Activated CD8-positive, alpha-beta T cell treated with anti-CD3 and anti-CD28 coated beads, Interleukin-2, amount 10 ng/mL, durations not matched to agents 7 days and 5 days (primary cell): ENCODE measurements around the gene PDE10A. TPM values are rescaled to one million over a fixed set of nuclear protein-coding genes. Genes with fewer than 3 reads are reported as not detected.
"Not testable (repeated sequence)": the region's sequence is repeated elsewhere in the genome, so short reads cannot be mapped to it uniquely, and the experiment has no call there.

Source experiments
- ATAC-seq: fragments of 150-1000 bp; cut with Tn5 transposase; one replicate; pipeline ENCODE4 v1.10.0; 2021; ENCODE audit warnings: moderate library complexity
- CTCF ChIA-PET: fragments of 350-600 bp; sonication (Branson Sonifier 250); formaldehyde crosslinking; loops from one replicate; lab custom pipeline; 2021; ENCODE audit warnings: antibody characterized with exemption; lab: Charles Lee
- POLR2A ChIA-PET: fragments of 350-600 bp; sonication (Branson Sonifier 250); formaldehyde crosslinking; loops from one replicate; lab custom pipeline; 2021; ENCODE audit warnings: antibody characterized with exemption; lab: Charles Lee
- DNase-seq: peaks from one replicate; pipeline ENCODE4 v3.0.0-alpha.2; 2020
- H3K27ac Mint-ChIP-seq: one replicate; pipeline ENCODE4 v1.8.0; 2021; ENCODE audit warnings: mild to moderate bottlenecking, mixed read lengths
- H3K27me3 Mint-ChIP-seq: one replicate; pipeline ENCODE4 v1.8.0; 2021; ENCODE audit warnings: low read depth, mixed read lengths
- H3K36me3 Mint-ChIP-seq: one replicate; pipeline ENCODE4 v1.8.0; 2021; ENCODE audit warnings: low read depth, mixed read lengths
- H3K4me1 Mint-ChIP-seq: one replicate; pipeline ENCODE4 v1.8.0; 2021; ENCODE audit warnings: low read depth, mixed read lengths
- H3K4me3 Mint-ChIP-seq: one replicate; pipeline ENCODE4 v1.8.0; 2021; ENCODE audit warnings: mild to moderate bottlenecking, mixed read lengths
- H3K9me3 Mint-ChIP-seq: one replicate; pipeline ENCODE4 v1.8.0; 2022; ENCODE audit warnings: mixed read lengths; ENCODE audit not compliant: insufficient read depth
- total RNA-seq, 2 experiments: library from RNA; stranded (reverse); gene quantifications; one replicate each; pipeline ENCODE4 v1.2.3, GENCODE V29; 2021

PDE10A gene
- total RNA-seq, 2 experiments from 2014 or later = not detected

DNA sequence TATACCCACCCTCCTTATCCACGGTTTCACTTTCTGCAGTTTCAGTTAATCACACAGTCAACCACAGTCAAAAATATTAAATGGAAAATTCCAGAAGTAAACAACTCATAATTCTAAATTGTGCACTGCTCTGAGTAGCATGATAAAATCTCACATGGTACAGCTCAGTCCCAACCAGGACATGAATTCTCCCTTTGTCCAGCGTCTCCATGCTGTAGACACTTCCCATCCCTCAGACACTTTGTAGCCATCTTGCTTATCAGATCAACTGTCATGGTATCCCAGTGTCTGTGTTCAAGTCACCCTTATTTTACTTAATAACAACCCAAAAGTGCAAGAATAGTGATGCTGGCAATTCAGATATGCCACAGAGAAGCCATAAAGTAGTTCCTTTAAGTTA is 94.7 kb downstream of the PDE10A start:
- CTCF ChIA-PET = no interaction called here
- DNase-seq (no peak), ATAC-seq (no peak)
- H3K36me3 Mint-ChIP-seq = no peaks in the 10 kb centered on the region
- POLR2A ChIA-PET = no interaction called here
- H3K27me3 Mint-ChIP-seq = no peaks in the 10 kb centered on the region
- no peak overlapping the region for H3K4me3 Mint-ChIP-seq
- peaks cover 4% of the 10 kb centered on the region for H3K9me3 Mint-ChIP-seq
- H3K4me1 Mint-ChIP-seq = no peaks in the 10 kb centered on the region
- no peak overlapping the region for H3K27ac Mint-ChIP-seq

DNA sequence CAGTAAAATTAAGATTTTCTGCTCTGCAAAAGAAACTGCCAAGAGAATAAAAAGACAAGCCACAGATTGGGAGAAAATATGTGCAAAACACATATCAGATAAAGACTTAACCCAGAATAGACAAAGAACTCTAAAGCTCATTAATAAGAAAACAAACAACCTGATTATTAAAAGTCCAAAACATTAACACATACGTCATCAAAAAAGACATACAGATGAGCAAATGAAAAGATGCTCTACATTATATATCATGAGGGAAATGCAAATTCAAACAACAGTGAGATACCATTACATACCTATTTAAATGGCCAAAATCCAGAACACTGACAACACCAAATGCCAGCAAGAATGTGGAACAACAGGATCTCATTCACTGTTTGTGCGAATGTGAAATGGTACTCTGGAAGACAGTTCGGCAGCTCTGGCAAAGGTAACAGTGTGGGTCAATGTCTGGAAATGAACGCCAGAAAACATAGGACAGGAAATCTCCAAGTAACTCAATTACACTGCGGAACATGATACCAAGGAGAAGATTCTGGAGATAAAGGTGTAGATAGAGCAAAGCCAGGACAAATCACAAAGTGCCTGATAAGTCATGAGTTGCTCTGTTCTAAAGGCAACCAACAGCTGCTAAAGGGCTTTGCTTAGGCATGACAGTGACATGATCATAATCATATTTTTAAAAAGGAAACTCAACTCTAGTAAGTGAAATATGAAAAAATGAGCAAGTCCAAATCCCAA is 96.8 kb downstream of the PDE10A start:
- no peak overlapping the region for H3K27ac Mint-ChIP-seq
- ATAC-seq (no peak), DNase-seq (no peak)
- CTCF ChIA-PET = no interaction called here
- H3K36me3 Mint-ChIP-seq = no peaks in the 10 kb centered on the region
- H3K4me3 Mint-ChIP-seq = no peak overlapping the region
- POLR2A ChIA-PET = no interaction called here
- no peaks in the 10 kb centered on the region for H3K27me3 Mint-ChIP-seq
- H3K9me3 Mint-ChIP-seq = peaks cover 4% of the 10 kb centered on the region
- H3K4me1 Mint-ChIP-seq = no peaks in the 10 kb centered on the region

DNA sequence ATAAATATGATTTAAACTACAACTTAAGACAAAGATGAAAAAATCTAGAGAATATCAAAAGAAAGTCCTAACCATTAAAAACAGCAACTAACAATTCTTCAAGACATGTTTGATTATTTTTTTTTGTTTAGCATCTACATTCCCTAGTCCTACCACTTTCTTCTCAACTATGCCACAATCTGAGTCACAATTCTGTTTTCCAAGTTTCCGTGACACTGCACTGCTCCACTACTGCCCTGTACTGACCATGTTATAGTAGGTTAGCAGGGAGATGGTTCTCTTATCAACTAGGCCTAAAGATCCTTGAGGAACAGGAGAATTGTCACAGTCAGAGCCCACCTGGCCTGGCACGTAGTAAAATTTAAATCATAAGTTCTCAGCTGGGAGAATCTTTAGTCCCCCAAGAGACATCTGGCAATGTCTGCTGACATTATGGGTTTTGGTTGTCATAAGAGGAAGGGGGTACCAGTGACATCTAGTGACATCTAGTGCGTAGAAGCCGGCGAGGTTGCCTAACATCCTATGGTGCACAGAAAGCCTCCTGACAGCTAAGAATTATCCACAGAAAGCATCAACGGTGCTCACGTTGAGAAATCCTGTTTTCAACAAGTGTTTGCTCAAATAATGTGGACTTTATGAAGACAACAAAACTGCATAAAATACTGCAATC is 100.5 kb downstream of the PDE10A start:
- Mint-ChIP-seq H3K4me3 (no peak overlapping the region), H3K27ac (no peak overlapping the region), H3K27me3 (no peaks in the 10 kb centered on the region), H3K36me3 (no peaks in the 10 kb centered on the region), H3K4me1 (no peaks in the 10 kb centered on the region), H3K9me3 (peaks cover 4% of the 10 kb centered on the region)
- POLR2A ChIA-PET = no interaction called here
- CTCF ChIA-PET = no interaction called here
- DNase-seq (no peak), ATAC-seq (no peak)

DNA sequence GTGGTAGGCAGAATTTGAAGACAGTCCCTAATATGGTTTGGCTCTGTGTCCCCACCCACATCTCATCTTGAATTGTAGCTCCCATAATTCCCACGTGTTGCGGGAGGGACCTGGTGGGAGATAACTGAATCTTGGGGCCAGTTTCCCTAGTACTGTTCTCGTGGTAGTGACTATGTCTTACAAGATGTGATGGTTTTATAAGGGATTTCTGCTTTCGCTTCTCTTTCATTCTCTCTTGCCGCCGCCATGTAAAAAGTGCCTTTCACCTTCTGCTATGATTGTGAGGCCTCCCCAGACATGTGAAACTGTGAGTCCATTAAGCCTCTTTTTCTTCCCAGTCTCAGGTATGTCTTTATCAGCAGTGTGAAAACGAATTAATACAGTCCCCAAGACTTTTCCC is 103.4 kb downstream of the PDE10A start:
- ChIA-PET CTCF (no interaction called here), POLR2A (no interaction called here)
- no peak for ATAC-seq
- no peaks in the 10 kb centered on the region for H3K4me1 Mint-ChIP-seq
- H3K4me3 Mint-ChIP-seq = no peak overlapping the region
- DNase-seq = no peak
- H3K27ac Mint-ChIP-seq = no peak overlapping the region
- no peaks in the 10 kb centered on the region for H3K27me3 Mint-ChIP-seq
- peaks cover under 1% of the 10 kb centered on the region for H3K9me3 Mint-ChIP-seq
- no peaks in the 10 kb centered on the region for H3K36me3 Mint-ChIP-seq

DNA sequence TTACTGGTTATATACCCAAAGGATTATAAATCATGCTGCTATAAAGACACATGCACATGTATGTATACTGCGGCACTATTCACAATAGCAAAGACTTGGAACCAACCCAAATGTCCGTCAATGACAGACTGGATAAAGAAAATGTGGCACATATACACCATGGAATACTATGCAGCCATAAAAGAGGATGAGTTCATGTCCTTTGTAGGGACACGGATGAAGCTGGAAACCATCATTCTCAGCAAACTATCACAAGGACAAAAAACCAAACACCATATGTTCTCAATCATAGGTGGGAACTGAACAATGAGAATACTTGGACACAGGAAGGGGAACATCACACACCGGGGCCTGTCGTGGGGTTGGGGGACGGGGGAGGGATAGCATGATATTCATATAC is 104.9 kb downstream of the PDE10A start:
- POLR2A ChIA-PET, H3K4me3 Mint-ChIP-seq, ATAC-seq, H3K27me3 Mint-ChIP-seq, H3K4me1 Mint-ChIP-seq, CTCF ChIA-PET, DNase-seq, H3K27ac Mint-ChIP-seq, H3K9me3 Mint-ChIP-seq, H3K36me3 Mint-ChIP-seq: not testable (repeated sequence)

DNA sequence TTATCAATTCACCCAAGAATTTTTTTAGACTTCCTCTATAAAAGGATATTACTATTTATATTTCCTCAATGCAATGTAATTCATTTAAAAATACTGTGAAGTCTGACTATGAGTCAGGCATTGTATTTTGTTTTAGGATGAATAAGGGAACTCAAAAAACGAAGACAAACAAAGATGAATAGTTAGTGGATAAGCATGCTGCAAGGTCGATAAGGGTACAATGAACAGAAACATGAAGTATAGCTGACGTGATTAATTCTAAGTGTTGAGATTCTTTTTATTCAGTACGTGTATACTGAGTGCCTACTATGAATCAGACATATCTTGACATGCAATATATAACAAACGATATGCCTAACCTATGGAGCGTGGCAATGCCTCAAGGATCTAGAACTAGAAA is 105.4 kb downstream of the PDE10A start:
- POLR2A ChIA-PET = no interaction called here
- no peaks in the 10 kb centered on the region for H3K9me3 Mint-ChIP-seq
- CTCF ChIA-PET = no interaction called here
- no peaks in the 10 kb centered on the region for H3K4me1 Mint-ChIP-seq
- ATAC-seq = no peak
- DNase-seq = no peak
- no peaks in the 10 kb centered on the region for H3K36me3 Mint-ChIP-seq
- H3K27ac Mint-ChIP-seq = no peak overlapping the region
- H3K27me3 Mint-ChIP-seq = no peaks in the 10 kb centered on the region
- H3K4me3 Mint-ChIP-seq = no peak overlapping the region

DNA sequence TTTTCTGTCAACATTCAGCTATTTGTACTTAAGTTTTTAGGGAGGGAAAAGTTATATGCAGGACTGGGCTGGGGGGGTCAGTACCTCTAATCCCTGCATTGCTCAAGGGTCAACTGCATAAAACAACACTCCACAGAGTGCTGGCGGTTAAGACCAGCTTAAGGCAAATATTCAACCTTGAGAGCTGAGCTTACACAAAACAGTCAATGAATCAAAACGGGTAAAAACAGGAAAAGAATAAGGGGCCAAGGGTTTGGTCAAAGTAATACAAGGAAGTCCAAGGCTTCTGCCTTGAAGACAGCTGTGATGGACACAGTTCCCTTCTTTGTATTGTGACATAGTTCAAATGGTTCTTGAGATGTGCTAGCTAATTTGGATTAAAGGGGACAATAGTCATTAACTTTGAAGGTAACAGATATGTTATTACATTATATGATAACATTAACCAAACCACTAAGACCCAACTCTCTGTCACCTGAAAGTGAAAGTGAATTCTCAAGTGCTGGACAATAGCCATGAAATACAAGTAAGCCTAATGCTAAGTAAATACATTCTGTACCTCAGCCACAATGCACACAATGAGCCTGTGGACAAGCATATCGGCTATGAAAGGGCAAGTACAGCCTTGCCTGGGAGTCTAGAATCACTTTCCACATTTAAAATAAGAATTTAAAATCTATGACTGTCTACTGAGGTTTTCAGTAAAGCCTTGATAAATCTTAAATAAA is 106.8 kb downstream of the PDE10A start:
- H3K4me1 Mint-ChIP-seq = no peaks in the 10 kb centered on the region
- DNase-seq = no peak
- H3K4me3 Mint-ChIP-seq = no peak overlapping the region
- no peak overlapping the region for H3K27ac Mint-ChIP-seq
- ATAC-seq = no peak
- CTCF ChIA-PET = no interaction called here
- POLR2A ChIA-PET = no interaction called here
- no peaks in the 10 kb centered on the region for H3K27me3 Mint-ChIP-seq
- H3K36me3 Mint-ChIP-seq = no peaks in the 10 kb centered on the region
- no peaks in the 10 kb centered on the region for H3K9me3 Mint-ChIP-seq

DNA sequence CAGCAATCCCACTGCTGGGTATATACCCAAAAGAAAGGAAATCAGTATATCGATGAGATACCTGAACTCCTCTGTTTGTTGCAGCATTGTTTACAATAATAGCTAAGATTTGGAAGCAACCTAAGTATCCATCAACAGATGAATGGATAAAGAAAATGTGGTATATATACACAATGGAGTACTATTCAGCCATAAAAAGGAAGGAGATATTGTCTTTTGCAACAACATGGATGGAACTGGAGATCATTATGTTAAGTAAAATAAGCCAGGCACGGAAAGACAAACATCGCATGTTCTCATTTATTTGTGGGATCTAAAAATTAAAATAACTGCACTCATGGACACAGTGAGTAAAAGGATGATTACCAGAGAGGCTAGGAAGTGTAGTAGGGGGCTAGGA is 108.4 kb downstream of the PDE10A start:
- H3K4me3 Mint-ChIP-seq, H3K9me3 Mint-ChIP-seq, CTCF ChIA-PET, POLR2A ChIA-PET, DNase-seq, H3K27ac Mint-ChIP-seq, H3K36me3 Mint-ChIP-seq, H3K27me3 Mint-ChIP-seq, H3K4me1 Mint-ChIP-seq, ATAC-seq: not testable (repeated sequence)

DNA sequence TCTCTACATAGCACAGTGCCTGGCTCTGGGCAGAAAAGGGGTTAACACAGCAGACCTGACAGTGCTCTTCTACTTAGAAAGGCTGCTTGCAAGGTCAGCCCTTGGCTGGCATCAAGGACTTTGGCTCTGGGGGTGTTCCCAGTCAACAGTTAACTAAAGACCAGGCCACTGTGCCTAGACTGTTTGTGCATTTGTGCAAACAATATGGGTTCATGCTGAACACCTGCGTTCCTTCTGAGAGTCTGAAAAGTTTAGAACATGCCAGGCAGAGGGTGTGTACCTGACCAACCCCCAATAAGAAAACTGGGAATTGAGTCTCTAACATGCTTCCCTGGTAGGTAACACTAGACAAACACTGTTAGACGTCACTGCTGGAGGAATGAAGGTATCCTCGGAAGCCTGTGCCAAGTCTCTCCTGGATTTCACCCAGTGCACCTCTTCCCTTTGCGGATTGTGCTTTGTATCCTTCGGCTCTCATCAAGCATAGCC is 110.7 kb downstream of the PDE10A start:
- Mint-ChIP-seq H3K36me3 (no peaks in the 10 kb centered on the region), H3K27ac (no peak overlapping the region), H3K9me3 (no peaks in the 10 kb centered on the region), H3K4me1 (no peaks in the 10 kb centered on the region), H3K4me3 (no peak overlapping the region), H3K27me3 (no peaks in the 10 kb centered on the region)
- ChIA-PET POLR2A (no interaction called here), CTCF (no interaction called here)
- ATAC-seq (no peak), DNase-seq (no peak)

DNA sequence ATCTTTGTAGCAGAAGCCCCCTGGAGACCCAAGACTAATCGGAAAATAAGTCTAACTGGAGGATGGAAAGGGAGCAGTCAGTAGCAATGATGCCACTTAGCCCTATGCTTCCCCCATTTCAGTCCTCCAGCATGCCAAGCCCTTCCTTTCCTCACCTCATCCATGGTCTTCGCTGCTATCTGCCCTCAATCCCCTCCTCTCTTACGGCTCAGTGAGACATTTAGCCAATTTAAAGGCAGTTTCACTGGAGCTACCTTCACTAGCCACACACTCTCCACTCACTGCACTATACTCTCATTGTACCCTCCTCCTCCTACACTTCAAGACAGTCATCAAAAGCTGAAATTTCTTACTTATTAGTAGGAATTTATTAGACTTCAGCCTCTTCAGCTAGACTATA is 111.2 kb downstream of the PDE10A start:
- Mint-ChIP-seq H3K36me3 (no peaks in the 10 kb centered on the region), H3K27me3 (no peaks in the 10 kb centered on the region), H3K9me3 (no peaks in the 10 kb centered on the region), H3K4me1 (no peaks in the 10 kb centered on the region), H3K27ac (no peak overlapping the region), H3K4me3 (no peak overlapping the region)
- ATAC-seq (no peak), DNase-seq (no peak)
- CTCF ChIA-PET = no interaction called here
- POLR2A ChIA-PET = no interaction called here

DNA sequence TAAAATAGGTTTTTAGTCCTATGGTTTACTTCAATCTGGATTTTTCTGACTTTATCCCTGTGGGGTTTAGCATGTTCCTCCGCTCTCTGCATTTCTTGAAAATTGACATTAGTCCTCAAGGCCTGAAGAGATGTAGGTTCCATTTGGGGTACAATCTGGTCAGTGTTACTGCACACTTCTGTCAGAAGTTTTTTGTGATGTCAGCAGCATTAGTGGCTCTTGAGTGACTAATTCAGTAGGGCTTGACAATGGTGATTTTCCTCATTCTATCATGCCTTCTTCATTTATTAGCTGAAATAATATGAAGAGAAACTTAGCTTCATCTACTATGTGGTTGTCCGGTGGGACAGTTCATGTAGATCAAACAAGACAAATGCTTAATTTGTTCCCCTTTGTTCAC is 114.6 kb downstream of the PDE10A start:
- Mint-ChIP-seq H3K27ac (no peak overlapping the region), H3K9me3 (no peaks in the 10 kb centered on the region), H3K4me3 (no peak overlapping the region), H3K4me1 (no peaks in the 10 kb centered on the region), H3K27me3 (no peaks in the 10 kb centered on the region), H3K36me3 (no peaks in the 10 kb centered on the region)
- ChIA-PET CTCF (no interaction called here), POLR2A (no interaction called here)
- ATAC-seq = no peak
- DNase-seq = no peak

DNA sequence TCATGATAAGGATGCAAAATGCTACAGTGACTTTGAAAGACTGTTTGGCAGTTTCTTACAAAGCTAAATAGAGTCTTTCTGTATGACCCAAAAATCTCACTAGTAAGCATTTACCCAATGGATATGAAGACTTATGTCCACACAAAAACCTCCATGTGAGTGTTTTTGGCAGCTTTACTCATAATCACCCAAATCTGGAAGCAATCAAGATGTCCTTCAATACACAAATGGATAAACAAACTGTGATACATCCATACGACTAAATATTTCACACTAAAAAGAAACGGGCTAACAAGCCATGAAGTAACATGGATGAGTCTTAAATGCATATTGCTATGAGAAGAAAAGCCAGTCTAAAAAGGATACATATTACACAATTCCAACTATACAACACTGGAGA is 117.2 kb downstream of the PDE10A start:
- ATAC-seq (no peak), DNase-seq (no peak)
- H3K27ac Mint-ChIP-seq = no peak overlapping the region
- no peaks in the 10 kb centered on the region for H3K27me3 Mint-ChIP-seq
- no peaks in the 10 kb centered on the region for H3K4me1 Mint-ChIP-seq
- H3K36me3 Mint-ChIP-seq = no peaks in the 10 kb centered on the region
- H3K4me3 Mint-ChIP-seq = no peak overlapping the region
- no peaks in the 10 kb centered on the region for H3K9me3 Mint-ChIP-seq
- POLR2A ChIA-PET = no interaction called here
- CTCF ChIA-PET = no interaction called here
